HuH-7 (cell line): ENCODE measurements around the gene ECI1.

ENCODE experiments used
- DNase-seq: peaks from one replicate; pipeline ENCODE4 v3.0.0; 2011; ENCODE audit warnings: low spot score

ECI1 gene, protein sequence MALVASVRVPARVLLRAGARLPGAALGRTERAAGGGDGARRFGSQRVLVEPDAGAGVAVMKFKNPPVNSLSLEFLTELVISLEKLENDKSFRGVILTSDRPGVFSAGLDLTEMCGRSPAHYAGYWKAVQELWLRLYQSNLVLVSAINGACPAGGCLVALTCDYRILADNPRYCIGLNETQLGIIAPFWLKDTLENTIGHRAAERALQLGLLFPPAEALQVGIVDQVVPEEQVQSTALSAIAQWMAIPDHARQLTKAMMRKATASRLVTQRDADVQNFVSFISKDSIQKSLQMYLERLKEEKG

DNA sequence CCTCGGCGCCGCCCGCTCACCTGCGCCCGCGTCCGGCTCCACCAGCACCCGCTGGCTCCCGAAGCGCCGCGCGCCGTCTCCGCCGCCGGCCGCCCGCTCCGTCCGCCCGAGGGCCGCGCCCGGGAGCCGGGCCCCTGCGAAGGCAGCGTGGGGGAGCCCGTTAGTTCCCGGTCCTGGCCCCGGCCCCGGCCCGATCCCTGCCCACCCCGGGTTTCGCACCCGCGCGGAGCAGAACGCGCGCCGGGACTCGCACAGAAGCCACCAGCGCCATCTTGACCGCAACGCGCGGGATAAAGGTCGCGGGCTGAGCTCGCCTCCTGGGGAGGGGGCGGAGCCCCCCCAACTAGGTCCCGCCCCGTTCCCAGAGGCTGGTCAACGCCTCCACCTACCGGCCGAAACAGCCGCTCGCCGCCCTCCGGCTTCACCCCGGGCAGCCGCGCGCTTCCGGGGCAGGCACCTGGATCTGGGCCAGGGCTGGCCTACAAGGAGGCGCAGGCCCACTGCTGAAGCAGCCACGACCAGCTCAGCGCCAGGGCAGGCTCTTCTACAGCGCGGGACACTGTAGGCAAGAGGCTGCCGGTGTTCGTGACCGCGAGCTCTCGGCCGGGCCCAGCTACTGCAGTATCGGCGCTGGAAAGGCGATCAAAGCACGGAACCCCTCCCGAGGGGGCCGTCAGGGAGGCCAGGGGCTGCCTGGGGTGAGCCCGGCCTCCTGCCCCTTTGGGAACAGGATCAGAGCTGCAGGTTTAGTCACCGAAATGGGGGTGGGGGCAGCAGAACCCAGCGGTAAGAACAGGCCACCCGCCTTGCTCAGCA, at the start of gene ECI1:
Gene ECI1, minus strand, starts transcription at position 292 of the 816 bp plus-strand sequence. Its CDS starts 21 bp downstream, at position 271.
- peak; percentile 98 for DNase-seq

DNA sequence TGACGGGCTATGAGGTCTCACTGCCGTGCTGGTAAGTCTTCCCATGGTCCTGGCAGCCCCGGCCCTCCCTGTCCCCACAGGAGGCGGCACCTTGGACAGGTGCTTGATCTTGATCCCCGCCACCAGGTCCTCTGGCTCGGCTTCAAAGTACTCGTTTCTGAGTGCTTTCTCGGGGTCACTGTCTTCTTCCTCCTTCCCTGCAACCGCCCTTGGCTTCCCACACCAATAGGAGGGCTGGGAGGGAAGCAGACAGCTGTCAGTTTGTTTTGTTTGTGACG, 48.5 kb upstream of the ECI1 start:
- no peak for DNase-seq

DNA sequence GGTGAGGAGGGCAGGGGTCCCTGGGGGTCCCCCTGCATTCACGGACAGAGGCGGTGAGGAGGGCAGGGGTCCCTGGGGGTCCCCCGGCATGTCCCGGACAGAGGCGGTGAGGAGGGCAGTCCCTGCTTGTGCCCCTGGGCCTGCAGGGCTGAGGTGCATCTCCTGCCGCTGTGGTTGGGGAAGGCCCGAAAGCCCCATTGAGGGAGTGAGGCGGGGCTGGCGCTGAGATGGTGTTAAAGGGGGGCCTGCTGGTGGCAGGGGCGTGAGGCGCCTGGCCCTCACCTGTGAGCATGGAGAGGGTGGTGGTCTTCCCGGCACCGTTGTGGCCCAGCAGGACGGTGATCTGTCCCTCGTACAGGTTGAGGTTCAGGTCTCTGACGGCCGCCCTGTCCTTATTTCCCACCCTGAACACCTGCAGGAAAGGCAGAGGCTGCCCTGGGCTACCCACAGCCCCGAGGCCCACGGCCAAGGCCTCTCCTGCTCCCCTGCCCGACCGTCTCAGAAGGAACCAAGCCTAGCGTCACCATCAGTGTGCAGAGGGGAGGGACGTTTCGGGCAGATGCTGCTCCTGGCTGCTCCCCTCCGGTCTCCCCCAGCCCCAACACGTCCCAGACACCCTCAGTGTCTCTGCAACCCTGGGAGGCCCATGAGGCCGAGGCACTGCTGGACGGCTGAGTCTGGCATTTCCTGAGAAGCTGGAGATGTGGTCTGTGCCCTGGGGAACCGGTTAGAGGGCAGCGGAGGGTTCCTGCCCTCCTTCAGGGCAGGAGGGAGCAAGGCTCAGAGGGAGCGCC, 47.9 kb upstream of the ECI1 start:
- no peak for DNase-seq

DNA sequence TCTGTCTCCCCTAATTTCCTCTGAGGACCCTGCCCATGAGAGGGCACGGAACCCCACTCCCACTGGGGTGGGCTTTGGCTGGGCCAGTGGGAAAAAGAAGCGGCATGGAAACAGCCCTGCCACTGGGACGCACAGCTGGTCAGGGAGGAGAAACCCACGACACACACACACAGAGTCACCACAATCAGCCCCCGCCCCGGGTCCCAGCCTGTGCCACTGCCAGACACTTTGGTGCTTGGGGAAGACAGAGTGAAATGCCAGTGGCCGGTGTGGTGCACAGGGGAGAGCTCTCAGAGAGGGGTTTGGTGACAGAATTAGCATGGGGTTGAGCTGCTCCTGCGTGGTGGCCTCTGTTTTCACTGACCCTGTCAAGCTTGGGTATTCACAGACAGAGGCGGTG, 47.2 kb upstream of the ECI1 start:
- DNase-seq: no peak

DNA sequence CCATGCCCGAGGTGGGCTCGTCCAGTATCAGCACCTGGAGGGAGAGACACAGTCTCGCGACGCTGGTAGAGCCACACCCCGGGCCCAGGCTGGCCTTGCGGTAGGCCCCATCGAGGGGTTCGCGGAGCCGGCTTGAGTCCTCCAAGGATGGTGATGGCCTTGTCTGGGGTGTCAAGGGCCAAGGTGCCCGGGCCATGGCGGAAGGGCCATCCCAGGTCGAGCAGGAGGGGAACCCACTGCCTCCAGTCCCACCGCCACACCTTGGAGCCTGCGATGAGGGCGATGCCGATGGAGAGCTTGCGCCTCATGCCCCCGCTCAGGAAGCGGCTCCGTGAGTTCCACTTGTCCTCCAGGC, 46.1 kb upstream of the ECI1 start:
- no peak for DNase-seq

DNA sequence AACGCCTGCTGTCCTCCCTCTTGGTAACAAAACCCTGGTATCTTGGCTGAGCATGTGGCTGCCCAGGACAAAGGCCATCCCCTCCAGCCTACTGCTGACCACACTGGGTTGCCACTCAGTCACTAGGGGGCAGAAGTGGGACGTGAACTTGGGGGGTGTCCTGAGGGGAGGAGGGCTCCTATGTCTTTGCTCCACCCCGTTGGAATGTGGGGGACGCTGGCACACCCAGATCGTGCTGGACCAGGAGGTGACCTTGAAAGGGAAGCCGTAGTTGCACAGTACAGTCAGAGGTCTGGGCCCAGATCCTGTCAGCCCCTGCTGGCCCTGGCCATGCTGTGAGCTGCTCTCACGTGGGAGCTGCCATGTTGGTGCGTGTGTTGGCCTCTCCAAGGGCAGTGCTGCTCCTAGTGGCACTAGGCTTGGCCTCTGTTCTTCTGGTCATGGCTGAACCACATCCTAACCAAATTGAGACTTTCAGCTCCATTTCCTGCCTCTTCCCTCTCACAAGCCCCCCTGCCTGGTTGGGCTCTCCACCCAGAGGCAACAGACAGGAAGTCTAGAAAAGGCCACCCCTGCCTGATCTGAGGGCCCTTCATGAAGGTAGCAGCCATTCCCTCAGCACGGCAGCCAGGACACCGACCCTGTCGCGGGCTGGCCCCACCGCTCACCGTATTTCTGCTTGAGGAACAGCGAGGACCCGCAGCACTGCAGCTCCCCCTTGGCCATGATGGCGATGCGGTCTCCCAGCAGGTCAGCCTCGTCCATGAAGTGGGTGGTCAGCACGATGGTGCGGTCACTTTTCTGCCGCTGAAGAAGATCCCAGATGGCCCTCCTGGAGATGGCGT, 45.5 kb upstream of the ECI1 start:
- peak; percentile 50 for DNase-seq

DNA sequence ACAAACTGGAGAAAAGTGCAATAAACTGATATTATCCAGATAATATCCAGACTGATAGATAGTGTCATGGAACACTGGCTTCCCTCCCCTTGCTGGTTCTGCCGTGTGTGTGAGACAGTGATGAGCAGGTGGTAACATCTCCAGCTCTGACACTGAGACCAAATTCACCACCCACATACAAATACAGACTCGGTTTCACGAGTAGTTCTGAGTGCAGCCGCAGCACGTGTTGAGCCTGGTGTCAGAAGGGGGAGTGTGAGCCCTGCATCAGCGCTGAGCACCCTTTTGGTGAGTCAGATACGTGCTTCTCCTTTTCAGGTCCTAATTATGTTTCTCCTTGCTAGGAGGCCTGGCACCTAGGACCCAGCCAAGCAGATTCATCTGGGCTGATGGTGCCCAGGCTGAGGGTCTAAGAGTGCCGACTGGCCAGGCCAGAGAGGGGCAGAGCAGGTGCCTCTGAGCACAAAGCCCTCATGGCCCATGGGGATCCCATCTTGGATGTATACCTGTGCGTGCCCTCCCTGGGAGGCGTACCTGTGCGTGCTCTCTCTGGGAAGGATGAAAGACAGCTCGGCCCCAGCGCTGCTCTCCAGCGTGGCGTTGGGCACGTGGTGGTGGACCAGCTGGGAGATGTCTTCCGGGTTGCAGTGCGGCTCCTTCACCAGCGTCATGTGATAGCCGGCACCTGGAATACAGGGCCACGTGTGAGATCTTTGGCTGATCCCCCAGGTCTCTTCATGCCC, 43.8 kb upstream of the ECI1 start:
- DNase-seq: no peak

DNA sequence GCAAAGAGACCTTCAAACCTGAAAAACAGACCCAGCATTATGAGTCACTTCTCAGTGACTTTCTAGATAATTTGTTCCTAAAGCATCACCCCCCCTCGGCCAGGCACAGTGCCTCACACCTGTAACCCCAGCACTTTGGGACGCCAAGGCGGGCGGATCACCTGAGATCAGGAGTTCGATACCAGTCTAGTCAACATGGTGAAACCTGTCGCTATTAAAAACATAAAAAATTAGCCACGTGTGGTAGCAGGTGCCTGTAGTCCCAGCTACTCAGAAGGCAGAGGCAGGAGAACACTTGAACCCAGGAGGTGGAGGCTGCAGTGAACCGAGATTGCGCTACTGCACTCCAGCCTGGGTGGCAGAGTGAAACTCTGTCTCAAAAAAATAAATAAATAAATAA, 40.8 kb upstream of the ECI1 start:
- no peak for DNase-seq

DNA sequence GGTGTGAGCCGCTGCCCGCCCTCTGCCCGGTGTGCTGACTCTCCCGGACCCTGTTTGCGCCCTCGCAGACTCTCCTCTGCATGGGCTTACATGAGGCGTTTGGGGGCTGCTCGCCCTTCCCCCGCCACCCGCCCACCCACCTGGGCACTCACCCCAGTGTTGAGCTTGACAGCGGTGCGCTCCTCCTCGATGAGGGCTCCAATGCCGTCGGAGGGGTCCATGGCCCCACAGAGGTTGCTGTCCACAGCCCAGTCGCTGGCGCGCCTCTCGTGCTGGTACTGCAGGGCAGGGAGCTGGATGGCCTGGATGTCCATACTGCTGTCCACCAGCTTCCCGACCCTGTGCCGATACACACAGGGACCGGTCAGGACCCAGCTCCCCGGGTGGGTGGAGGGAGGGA, 37.9 kb upstream of the ECI1 start:
- DNase-seq: no peak

DNA sequence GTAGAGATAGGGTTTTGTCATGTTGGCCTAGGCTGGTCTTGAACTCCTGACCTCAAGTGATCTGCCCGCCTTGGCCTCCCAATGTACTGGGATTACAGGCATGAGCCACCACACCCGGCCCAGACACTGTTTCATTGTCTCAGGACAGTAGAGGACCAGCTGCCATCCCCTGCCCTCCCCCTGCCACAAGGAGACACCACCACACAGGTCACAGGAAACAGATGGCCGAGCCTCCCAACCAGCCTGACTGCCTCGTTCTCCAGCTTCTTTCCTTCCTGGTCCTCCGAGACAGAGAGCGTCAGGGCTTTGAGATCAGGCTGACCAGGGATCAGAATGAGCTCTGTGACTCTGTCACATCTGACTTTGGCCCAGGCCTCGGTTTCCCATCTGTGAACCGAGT, 37.3 kb upstream of the ECI1 start:
- DNase-seq: no peak

DNA sequence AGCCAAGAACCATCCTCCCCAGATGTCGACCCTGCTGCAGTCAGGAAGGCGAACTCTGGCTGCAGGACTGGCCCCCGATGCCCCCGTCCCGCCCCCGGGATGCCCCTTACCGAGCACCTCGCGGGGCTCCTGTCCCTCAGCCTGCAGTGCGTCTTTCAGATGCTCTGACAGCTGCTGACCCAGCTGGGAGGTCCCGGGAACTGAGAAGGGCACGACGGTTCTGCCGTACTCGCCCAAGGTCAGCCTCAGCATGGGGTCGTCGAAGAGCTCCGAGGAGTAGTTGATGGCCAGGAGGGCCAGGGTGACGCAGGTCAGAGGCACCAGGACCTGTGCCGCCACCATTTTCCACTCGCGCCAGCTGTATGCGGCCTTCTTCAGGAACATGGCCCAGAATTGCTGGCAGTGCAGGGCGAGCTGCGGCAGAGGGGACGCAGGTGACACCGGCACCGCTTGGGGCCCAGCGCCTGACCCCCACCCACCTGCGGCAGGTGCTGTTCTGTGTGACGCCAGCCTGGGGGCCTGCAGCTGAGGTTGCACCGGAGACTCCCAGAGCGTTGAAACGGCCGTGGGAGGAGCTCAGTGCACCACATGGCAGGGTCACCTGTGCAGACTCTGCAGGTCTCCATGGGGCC, 36.6 kb upstream of the ECI1 start:
- no peak for DNase-seq

DNA sequence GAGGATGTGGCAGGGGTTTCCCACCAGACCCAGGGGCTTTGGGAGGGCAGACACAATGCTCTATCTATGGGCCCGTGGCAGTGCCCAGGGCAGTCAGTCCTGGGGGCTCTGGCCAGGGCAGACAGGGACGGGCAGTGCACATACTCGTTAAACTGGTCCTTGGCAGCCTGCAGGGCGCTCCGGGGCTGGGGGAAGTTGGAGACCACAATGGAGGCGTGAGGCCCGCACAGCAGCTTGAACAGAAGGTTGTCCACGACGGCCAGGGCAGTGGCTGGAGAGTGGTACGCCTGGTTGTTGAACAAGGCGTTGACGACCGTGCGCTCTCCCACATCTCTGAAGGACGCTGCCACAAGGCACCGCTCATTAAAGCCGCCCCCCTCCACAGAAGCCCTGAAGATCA, 35.2 kb upstream of the ECI1 start:
- DNase-seq: no peak

DNA sequence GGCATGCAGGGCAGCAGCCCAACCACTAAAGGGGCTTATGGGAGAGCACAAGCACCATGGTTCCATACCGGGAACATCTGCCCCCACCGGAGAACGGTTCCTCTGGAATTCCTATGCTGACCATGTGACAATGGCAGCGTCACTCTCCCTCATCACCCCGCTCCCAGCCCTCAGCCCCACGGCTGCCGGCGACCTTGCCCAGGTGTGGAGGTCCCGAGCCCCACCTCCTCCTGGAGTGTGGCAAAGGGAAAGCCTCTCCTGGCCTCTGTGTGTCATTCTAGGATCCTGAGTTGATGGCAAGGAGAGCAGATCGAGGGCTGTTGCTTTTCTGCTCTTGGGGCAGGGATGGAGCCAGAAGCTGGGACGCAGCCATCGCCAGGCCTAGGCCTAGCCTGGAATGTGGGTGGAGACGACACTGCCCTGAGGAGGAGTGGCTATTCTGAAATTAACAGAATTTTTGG, 34.4 kb upstream of the ECI1 start:
- DNase-seq: no peak

DNA sequence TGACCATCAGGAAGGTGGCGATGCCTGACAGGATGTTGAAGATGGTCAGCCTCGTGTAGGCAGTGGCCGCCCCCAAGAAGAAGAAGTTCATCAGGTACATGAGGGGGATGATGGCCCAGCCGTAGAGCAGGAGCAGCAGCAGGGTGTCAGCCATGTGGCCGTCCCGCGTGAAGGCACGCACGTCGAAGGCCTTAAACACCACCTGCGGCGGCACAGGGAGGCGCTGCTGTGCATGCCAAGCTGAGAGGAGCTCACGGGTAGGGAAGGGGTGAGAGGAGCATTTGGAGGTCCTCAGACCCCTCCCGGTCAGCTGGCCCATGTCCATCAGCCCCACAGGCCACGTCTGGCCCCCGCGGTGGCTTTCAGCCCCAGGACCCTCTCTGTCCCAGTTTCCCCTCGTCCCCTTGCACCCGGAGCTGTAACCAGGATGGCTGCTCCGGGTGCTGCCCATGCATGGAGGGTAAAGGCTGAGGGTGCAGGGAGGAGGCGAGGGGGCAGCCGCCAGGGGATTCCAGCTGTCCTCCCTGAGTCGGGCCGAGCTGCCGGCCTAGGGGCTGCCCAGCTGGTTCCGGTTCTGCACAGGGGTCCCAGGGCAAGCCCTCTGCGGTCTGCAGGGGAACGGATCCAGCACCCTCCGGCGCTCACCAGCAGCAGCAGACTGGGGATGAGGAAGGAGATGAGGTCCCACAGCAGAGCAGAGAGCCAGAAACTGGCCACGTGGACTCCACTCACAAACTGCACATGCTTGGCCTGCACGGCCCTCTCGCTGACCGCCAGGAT, 33.6 kb upstream of the ECI1 start:
- DNase-seq: no peak

DNA sequence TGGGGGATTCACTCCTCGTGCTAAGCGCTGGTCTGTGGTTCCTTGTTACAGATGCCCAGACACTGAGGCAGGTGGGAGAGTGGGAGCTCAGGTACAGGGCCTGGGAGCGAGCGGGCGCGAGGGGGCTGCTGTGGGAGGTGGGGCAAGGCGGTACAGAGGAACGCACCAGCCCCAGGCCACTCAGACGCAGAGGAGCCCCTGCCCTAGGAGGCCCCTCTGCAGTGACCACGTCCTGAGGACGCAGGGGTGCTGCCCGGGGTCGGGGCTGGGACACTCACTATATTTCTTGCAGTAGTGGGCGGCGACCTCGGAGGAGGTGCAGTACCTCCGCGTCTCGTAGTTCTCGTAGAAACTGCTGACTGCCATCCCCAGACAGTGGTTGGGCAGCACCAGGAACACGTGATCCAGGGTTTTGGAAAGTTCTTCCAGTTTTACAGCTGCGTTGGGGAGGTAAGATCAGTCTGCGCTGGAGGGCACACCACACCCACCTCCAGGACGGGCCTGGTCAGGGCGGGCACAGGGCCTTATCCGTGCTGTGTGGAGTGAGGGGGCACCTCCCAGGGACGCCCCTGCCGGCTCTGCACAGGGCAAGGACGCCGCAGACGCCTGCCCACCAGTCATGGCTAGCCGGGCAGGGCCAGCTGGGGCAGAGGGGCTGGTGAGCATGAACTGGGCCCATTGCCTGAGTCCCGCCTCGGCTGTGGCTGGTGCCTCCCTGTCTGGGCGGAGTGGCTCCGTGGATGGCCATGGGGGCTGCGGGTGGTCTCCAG, 32.8 kb upstream of the ECI1 start:
- no peak for DNase-seq

DNA sequence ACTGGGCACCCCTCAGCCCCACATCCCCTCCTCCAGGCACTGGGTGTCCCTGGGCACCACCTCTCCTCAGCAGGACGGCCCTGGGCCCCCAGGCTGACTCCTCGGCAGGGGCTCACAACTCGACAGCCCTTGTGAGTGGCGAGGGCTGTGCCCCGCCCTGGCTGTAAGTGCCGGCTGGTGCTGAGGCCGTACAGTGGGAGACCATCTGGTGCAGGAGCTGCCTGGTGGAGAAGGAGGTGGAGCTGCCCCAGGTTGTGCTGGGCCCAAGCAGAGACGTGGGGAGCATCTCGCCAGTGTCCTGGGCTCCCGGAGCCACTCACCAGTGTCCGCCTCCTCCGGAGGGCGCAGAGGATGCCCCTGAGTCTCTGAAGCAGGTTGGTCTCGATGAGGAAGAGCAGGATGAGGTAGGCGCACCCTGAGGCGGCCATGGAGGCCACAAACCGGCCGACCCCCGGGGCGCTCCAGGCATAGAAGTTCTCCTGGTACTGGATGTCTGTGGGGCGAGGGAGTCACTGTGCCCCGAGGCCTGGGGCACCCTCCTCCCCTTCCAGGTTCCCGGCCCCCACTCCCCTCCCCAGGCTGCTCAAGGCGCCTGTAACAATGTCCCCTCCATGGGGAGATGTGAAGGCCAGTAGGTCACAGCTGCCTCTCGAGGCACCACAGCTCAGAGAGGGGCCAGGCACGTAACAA, 31.6 kb upstream of the ECI1 start:
- no peak for DNase-seq

DNA sequence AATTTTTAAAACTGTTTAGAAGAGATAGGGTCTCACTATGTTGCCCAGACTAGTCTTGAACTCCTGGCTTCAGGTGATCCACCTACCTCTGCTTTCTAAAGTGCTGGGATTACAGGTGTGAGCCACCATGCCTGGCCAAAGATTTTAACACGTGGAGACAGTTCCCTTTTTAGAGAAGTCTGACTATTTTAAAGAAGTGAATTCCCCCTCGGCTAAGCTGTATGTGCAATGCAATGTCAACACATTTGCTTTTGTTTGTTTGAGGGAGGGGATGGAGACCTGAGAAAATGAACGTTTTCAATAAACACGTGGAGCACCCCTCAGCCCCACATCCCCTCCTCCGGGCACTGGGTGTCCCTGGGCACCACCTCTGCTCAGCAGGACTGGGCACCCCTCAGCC, 30.9 kb upstream of the ECI1 start:
- no peak for DNase-seq

DNA sequence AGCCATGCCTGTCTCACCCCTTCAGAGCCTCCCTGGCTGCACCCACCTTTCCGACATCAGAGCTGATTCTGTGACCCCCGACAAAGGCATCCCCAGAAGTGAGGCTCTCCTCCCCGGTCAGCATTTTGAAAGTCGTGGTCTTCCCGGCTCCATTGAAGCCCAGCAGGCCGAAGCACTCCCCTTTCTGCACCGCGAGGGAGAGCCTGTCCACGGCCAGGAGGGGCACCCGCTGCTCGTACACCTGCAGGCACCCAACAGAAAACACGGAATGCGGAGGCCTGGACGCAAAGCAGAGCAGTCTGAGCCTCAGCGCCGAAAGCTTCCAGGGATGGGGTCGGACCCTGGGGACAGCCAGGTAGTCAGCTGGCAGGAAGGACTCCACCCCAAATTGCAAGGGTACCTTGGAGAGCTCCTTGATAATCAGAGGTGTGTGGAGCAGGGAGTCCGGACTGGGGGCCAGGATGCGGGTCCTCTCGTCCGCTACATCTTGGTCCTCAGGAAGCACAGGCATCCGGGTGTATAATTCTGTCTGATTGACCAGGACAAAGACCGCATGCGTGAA, 29.7 kb upstream of the ECI1 start:
- DNase-seq: no peak
